ENCODE results near the gene LATS1.
"Not testable (repeated sequence)": the region's sequence is repeated elsewhere in the genome, so short reads cannot be mapped to it uniquely, and the experiment has no call there.

The LATS1 gene

DNA sequence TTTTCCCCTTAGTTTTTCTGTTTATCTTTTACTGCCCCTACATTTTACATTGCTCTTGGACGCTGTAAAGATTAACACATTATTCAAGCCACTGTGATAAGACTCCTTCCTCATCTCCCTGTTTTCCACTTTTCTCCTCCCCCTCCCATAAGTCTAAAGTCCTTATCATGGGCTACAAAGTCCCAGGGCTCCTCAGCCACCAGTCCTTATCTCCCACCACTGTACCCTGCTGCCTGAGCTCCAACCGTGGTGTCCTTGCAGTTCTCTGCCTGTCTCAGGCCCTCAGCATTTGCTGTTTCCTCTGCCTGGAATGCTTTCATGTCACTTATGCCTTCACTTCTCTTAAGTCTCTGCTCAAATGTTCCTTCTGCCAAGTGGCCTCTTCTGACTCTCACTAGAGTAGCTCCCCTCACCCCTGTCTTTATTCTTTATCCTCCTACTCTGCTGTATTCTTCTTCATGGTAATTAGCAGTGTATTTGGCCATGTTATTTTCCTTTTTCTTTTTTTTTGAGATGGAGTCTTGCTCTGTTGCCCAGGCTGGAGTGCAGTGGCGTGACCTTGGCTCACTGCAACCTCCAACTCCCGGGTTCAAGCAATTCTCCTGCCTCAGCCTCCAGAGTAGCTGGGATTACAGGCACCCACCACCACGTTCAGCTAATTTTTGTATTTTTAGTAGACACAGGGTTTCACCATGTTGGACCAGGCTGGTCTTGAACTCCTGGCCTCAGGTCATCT is 10.8 kb upstream of the LATS1 start:
- no peak for DNase-seq (ENCODE audit: low read depth in 3 of 3)

DNA sequence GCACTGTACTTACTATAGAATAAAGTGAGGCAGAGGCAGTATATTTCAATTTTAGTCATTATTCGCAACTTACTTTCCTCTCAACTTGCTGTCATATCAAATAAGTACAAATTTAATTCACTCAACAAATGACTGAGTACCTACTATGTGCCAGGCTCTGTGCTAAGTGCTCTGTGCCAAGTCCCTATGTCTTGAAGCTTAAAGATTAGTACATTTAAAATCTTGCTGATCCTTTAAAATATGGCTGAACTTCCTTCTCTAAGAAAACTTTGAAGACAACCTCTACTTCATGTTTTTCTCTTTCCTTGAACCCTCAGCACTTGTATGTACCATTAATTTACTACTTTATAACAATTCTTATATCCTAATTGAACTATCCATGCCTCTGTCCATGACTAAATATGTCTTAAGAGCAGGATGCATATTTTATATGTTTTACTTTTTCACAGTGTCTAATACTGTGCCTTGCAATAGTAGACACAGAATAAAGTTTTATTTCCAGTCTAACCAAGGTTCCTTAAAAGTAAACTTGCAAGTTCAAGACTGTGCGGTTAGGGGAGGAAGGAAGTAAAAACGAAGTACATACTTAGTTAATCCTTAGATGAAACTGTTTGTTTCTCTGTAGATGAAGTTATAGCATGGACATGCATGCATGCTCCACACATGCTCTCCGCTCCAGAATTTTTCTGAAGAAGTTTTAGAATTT is 10.0 kb upstream of the LATS1 start:
- DNase-seq (ENCODE audit: low read depth in 3 of 3): no peak

DNA sequence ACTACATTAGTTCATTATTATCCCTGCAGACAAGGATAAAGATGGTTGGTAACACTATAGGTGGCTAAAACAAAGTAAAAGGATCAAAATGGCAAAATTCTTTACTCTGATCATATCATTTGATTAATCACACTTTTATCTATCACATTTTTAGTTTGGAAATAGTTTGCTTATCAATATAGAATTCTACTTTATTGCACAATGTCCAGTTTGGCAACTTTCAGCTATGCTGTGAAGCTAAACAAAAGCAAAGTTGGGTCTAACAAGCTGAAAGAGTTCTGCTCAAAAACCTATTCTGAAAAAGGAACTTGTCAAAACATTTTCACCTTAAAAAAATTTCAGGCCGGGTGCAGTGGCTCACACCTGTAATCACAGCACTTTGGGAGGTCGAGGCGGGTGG is 7.9 kb upstream of the LATS1 start:
- no peak for DNase-seq (ENCODE audit: low read depth in 3 of 3)

DNA sequence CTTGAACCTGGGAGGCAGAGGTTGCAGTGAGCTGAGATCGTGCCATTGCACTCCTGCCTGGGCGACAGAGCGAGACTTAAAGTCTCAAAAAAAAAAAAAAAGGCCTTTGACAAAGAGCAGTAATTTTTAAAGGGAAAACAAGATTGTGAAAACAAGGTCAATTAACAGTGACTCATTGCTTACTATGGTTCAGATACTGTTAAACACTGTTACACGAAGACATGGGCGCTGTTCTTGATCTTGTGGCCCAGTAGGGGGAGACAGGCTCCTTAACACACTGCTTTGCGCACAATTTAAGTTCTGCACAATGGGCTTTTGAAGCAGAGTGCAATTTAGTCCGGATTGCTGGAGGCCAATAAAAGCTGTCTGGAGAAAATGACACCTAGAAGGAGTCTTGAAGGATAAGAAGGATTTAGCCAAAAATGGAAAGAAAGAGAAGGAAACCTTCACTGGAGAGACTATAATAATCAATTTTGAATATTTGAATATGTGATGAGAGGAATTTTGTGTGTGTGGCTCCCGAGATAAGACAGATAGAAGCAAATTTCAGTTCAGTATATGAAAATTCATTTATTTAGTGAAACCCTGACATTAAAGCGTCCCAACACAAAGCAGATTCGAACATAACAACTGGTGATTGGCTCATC is 6.0 kb upstream of the LATS1 start:
- DNase-seq (ENCODE audit: low read depth in 3 of 3): peak in 1 of 3 experiments; percentile 18

DNA sequence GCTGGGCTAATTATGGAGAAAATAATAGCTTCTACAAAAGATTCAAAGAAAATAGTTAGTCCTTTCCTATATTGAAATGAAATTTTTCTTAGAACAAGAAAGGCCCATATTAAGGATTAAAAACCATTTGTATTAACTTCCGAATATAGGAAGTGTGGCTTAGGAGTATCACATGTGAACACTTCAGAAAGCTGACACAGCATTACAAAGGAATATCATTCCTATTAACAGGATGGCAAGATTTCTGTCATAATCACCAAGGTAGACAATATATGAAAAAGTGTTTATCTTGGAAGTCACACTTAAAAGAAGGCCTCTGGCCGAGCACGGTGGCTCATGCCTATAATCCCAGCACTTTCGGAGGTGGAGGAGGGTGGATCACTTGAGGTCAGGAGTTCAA is 5.4 kb upstream of the LATS1 start:
- DNase-seq (ENCODE audit: low read depth in 3 of 3): no peak

DNA sequence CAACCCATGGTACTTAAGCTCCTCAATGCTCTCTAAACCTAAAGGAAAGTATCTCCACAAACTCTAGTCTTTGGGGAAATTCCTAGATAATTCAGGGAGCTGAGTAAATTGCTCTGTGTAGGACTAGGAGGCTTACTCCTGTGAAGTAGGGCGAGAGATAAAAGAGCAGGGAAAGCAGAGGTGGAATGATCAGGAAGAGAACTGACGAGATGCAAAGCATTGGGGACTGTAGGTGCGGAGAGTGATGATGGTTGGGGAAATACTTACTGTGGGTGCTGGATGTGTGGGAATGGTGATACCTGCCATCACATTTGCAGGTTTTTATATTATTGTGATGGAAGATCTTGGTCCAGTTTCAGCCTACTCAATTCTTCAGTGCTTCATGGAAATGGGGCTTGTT is 1.6 kb upstream of the LATS1 start:
- no peak for DNase-seq (ENCODE audit: low read depth in 3 of 3)

DNA sequence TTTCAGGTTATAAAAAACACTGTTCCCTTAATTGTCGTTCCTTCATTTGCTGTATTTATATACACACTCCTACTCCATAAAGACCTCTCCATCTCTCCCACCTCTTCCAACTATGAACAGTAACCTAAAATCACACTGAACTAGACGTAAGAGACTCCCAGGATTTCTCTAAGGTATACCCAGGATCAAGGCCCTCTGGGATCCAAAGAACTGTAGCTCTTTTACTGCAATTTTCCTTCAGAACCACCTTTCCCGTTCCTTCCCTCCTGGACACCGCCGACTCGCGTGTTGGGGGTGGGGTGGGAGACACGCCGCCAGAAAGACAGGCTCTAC is 680 bp downstream of the LATS1 start:
- DNase-seq (ENCODE audit: low read depth in 3 of 3): no peak

DNA sequence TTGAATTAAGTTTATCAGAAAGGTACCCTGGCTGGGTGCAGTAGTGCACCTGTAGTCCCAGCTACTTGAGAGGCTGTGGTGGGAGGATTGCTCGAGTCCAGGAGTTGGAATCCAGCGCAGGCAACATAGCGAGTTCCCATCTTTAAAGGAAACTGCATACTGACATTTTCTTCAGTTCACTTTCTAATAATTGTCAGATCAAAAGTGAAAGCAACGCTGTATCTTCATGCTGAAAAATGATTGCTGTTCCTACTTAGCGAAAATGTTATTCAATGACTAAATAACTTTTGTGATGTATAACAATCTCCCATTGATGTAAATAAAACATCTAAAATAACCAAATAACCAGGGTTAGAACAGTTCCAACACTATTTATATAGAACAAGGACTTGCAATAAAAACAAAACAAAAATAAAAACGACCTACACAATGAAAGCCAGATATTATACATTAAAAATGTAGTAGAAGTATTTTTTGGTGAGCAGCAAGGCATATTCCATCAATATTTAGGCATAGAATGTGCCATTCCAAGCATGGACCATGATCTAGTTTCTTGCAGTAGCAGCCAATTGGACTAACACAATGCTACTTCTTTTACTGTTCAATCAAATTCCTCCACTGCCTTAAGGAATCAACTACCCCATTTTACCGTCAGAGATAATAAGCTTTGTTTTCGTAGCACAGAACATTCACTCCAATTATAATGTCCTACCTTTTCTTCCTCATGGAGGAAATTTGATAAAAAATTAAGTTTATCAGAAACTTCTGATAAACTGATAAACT is 1.5 kb downstream of the LATS1 start:
- no peak for DNase-seq (ENCODE audit: low read depth in 3 of 3)

DNA sequence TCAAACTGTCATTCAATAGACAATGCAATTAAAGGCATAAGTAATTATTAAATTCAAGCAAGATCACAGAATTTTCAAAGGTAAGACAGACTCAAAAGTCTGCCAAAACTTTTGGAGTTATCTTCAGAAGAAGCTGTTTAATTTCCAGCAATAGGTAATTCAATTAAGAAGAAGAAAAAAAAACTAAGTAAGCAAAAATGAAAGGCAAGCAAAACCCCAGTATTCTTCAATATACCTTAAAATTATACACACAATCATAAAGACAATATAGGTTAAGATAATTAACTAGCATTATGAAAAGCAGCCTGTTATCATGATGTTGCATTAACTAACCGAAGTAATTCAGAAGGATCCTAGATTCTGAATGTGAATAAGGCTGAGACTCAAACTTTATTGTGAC is 3.5 kb downstream of the LATS1 start:
- DNase-seq (ENCODE audit: low read depth in 3 of 3): no peak

DNA sequence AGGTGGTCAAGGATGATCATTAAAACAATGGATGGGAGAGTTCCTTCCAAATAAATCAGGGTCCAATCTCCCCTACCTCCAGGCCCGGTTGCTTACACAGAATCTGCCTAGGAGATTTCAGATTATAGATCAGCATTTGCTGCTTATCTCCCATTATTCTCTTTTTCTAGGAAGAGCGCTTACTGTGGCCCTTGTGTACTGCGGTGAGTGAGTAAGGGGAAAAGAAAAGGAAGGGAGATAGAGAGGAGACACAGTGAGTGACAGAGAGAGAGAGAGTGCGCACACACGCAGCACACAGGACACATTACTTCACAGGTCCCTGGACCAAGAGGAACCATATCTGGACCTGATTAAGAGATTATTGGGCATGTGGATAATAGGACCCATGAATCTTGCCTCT is 6.2 kb downstream of the LATS1 start:
- no peak for DNase-seq (ENCODE audit: low read depth in 3 of 3)

DNA sequence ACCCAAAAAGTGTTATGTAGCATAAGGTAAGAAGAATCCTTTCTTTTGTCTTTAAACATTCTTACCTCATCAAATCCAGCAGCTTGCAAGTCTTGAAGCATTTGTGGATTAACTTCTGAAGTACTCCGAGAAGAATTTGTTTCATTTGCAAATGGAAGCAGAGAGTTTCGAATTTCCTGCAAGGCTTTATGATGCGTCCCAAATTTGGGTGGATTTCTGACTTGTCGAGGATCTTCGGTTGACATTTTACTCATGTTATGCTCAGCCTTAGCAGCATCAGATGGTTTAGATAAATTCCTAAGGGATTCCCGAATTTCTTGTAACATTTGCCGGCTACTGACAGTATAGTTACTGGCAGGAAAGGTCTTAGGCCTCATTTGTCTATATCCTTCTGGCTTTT is 16.2 kb downstream of the LATS1 start:
- no peak for DNase-seq (ENCODE audit: low read depth in 3 of 3)

DNA sequence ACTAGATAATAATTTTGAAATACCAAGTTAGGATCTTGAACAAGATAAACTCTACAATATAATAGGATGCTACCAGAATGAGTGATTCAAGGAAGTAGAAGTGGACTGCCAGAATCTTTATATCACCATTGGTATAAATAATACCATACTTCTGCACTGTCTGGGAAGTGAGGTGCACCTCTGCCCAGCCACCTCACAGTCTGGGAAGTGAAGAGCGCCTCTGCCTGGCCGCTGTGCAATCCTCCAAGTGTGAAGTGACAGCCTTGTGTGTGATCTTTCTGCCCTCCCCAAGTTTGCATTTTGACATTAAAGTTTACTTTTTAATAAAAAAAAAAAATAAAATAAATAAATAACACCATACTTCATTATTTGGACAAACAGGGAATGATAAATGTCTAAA is 18.8 kb downstream of the LATS1 start:
- DNase-seq (ENCODE audit: low read depth in 3 of 3): no peak

DNA sequence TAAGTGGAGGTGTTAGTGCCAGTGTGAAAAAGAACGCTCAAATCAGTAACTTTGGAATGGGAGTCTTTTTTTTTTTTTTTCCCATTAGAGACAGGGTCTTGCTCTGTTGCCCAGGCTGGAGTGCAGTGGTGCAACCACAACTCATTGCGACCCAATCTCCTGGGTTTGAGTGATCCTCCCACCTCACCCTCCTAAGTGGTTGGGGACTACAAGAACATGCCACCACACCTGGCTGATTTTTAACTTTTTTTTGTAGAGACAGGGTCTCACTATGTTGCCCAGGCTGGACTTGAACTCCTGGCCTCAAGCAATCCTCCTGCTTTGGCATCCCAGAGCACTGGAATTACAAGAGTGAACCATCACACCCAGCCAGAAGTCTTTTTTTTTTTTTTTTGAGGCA is 19.7 kb downstream of the LATS1 start:
- no peak for DNase-seq (ENCODE audit: low read depth in 3 of 3)

DNA sequence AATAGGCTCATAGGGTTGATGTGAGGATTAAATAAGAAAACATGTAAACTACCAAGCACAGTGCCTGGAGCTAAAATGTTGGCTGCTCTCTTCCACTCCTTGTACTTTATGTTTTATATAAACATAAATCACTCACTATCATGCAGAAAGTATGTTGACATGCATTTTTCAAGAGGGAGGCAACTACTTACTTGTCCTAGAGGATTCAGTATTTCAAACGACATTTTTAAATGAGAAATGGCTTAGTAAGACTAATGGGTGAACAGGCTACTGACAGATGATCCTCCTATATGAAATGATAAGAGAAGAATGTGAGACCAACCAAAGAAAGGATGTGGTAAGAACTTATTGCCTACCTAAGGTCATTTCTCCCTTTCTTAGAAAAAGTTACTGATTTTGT is 21.0 kb downstream of the LATS1 start:
- DNase-seq (ENCODE audit: low read depth in 3 of 3): no peak

DNA sequence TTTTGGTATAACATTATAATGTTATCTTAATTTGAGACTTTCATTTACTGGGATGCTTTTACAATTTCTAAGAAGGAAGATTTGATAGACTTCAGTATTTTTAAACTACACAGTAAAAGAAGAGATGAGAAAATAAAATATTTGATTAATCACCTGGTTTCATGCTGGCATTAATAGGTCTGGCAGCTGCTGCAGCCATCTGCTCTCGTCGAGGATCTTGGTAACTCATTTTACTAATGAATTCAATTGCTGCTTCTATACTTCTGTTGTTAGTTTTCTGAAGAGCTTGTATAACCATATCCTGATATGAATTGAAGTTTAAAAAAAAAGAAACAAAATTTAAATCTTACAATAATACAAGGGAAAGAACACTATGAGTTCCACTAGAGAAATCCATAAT is 23.0 kb downstream of the LATS1 start:
- no peak for DNase-seq (ENCODE audit: low read depth in 3 of 3)

DNA sequence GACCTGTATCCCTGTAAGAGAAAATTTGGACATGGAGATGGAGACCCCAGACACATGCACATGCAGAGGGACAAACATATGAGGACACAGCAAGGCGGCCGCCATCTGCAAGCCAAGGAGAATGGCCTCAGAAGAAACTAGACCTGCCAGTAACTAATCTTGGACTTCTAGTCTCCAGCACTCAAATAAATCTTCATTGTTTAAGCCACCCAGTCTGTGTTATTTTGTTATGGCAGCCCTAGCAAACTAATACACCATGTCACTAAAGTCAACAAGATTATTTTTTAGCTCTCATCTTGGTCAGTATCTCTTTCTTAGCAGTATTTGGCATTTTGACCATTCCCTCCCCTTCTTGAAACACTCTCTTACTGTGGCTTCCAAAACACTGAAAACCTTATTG is 26.7 kb downstream of the LATS1 start:
- DNase-seq (ENCODE audit: low read depth in 3 of 3): no peak

DNA sequence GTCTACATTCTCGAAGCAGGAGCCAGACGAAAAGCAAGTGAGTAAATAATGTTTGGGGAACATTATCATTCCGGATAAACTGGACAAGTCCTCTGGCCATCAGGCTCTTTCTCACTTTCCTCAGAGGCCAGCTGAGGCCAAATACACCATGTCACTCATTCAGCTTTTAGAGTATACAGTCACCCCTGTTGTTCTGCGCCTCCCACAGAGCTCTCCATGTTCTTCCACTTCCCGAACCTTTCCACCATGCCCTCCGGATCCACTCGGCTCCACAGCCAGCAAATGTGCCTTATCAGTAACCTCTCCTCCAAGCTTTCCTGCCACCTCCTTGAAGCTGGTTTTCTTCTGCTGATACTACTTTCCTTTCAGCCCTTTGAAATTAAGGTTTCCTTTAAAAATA is 31.7 kb downstream of the LATS1 start:
- no peak for DNase-seq (ENCODE audit: low read depth in 3 of 3)

DNA sequence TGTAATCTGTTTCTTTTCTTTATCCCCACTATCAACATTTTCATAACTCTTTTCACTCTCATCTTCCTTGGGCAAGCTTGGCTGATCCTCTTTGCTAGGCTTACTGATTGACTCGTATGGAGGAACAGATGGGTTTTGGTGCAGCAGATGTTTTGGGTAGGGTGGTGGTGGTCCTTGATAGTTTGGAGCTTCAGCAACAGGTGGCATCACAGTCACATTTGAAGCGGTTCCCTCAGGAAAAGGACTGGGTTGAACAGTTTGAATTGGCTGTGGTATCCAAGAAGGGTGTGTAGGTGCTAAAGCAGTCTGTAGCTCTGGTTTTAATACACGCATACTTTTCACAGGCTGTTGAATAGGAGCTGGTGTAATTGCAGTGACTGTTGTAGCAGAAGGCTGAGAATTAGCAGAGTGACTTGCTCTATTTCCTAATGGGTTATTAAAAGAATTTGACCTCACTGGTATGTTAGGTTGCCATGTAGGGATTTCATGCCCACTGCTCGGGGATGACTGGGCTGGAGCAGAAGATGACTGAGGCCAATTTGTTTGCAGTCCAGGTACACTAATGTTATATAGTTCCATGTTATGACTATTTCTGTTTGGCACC is 34.5 kb downstream of the LATS1 start:
- no peak for DNase-seq (ENCODE audit: low read depth in 3 of 3)

DNA sequence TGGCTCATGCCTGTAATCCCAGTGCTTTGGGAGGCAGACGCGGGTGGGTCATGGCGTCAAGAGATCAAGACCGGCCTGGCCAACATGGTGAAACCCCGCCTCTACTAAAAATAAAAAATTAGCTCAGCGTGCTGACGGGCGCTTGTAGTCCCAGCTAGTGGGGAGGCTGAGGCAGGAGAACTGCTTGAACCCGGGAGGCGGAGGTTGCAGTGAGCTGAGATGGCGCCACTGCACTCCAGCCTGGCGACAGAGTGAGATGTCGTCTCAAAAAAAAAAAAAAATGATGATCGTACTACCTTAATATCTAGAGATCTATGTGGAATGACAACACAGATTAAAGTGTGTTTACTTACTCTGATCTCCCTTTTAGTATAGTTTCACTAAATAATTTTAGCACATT is 36.1 kb downstream of the LATS1 start:
- DNase-seq (ENCODE audit: low read depth in 3 of 3): not testable (repeated sequence)

DNA sequence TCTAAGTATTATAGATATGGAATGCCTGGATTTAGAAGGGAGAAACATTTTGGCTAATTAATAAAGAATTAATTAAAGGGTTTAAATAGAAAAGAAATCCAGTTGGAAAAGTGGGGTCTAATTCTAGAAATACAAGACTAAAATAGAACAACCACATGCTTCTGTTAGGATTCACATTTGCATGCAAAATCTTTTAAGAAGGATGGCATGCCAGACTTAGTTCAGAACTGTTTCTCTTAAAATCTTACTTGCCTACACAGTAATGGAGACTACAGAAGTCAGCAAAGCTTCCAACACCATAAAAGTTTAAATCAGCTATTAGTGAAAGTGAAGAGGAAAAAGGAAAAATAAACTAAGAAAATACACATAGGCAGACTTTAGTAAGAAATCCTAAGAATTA is 36.7 kb downstream of the LATS1 start:
- DNase-seq (ENCODE audit: low read depth in 3 of 3): no peak

DNA sequence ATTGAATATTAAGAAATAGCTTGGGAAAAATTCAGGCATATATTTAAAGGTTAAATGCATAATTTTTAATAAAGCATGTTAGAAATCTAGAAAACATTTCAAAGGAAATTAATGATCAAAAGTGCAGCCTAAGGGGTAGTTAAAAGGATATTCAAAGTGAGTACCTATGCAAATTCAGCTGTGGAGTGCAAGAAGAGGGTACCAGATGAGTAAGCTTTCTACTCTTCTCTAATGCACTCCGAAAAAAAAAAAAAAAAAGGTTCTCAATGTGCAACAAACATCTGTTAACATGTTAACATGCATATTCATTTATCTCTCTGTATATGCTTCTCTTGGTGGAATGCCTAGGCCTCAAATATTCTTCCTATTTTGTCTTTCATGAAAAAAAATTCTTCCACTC is 37.4 kb downstream of the LATS1 start:
- no peak for DNase-seq (ENCODE audit: low read depth in 3 of 3)

DNA sequence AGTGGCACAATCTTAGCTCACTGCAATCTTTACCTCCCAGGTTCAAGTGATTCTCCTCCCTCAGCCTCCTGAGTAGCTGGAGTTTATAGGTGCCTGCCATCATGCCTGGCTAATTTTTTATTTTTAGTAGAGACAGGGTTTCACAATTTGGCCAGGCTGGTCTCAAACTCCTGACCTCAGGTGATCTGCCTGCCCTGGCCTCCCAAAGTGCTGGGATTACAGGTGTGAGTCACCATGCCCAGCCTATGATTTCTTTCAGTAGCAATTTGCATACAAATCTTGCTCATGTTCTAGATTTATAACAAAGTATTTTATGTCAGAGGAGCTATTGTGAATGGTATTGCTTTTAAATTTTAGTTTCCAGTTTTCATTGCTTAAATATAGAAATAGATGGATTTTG is 45.6 kb downstream of the LATS1 start:
- DNase-seq (ENCODE audit: low read depth in 3 of 3): not testable (repeated sequence)
